GM13976 (cell line): ENCODE data around the gene XDH.

Experiments
- DNase-seq: peaks from one replicate; pipeline ENCODE4 v3.0.0; 2012; ENCODE audit warnings: low spot score
- CTCF ChIP-seq: IDR thresholded peaks from 2 replicates; pipeline ENCODE4 v1.5.1; 2012; ENCODE audit warnings: borderline replicate concordance, mild to moderate bottlenecking; ENCODE audit not compliant: insufficient read depth; ENCODE audit errors: extremely low read depth, missing control alignments, control extremely low read depth
- in situ Hi-C: fragments of 300-500 bp; cut with MboI; formaldehyde crosslinking; loops from one replicate; pipeline ENCODE4 v1.12.0; 2022; ENCODE audit warnings: low sequenced_read_pairs, mixed read lengths, inconsistent platforms; ENCODE audit not compliant: unreplicated experiment

The XDH gene

GRCh38 chr2:31296641-31297287 is 117.8 kb downstream of the XDH start:
- DNase-seq = no peak

GRCh38 chr2:31294196-31294595 is 120.3 kb downstream of the XDH start:
- in situ Hi-C loops = no loop called here
- no peak for DNase-seq
- TF ChIP-seq CTCF = no peak

More at GRCh38 chr2:31296641-31297287, 117.8 kb downstream of the XDH start:
- in situ Hi-C loops = no loop called here
- TF ChIP-seq CTCF = no peak

- no peak for DNase-seq
- in situ Hi-C loops = no loop called here
- no peak for TF ChIP-seq CTCF
Observed at GRCh38 chr2:31287654-31288053, 126.9 kb downstream of the XDH start.

- no peak for TF ChIP-seq CTCF
- in situ Hi-C loops = no loop called here
- DNase-seq = no peak
Observed at GRCh38 chr2:31286961-31287550, 127.5 kb downstream of the XDH start.

GRCh38 chr2:31286230-31286629 is 128.3 kb downstream of the XDH start:
- DNase-seq = no peak
- TF ChIP-seq CTCF = no peak
- in situ Hi-C loops = no loop called here
